LoVo (cell line): Measurements from ENCODE around the gene GK2.

Experiments used
- DNase-seq: peaks from one replicate; pipeline ENCODE4 v3.0.0-alpha.2; 2016; ENCODE audit warnings: low spot score

GK2 gene

GRCh38 chr4:79408063-79408462, at the start of gene GK2:
Gene GK2, minus strand, starts transcription at chr4:79408228. Its CDS starts 28 bp downstream, at chr4:79408200.
- DNase-seq: no peak

GRCh38 chr4:79455216-79455615, 47.2 kb upstream of the GK2 start:
- DNase-seq: no peak

- DNase-seq: no peak
These were observed 46.6 kb upstream of the GK2 start for GRCh38 chr4:79454656-79455055.

GRCh38 chr4:79450053-79450452, 42.0 kb upstream of the GK2 start:
- no peak for DNase-seq

GRCh38 chr4:79446145-79446544, 38.1 kb upstream of the GK2 start:
- no peak for DNase-seq

GRCh38 chr4:79445371-79445781, 37.3 kb upstream of the GK2 start:
- DNase-seq: no peak

GRCh38 chr4:79442422-79442821, 34.4 kb upstream of the GK2 start:
- no peak for DNase-seq

GRCh38 chr4:79439489-79439888, 31.5 kb upstream of the GK2 start:
- DNase-seq: no peak

GRCh38 chr4:79431839-79432238, 23.8 kb upstream of the GK2 start:
- DNase-seq: no peak

GRCh38 chr4:79429113-79429903, 21.3 kb upstream of the GK2 start:
- DNase-seq: no peak

- DNase-seq: no peak
These were observed 19.0 kb upstream of the GK2 start for GRCh38 chr4:79426989-79427388.

- DNase-seq: no peak
These were observed 17.6 kb upstream of the GK2 start for GRCh38 chr4:79425586-79425985.

- no peak for DNase-seq
These were observed 13.5 kb upstream of the GK2 start for GRCh38 chr4:79421483-79421882.

- DNase-seq: no peak
These were observed 5.9 kb upstream of the GK2 start for GRCh38 chr4:79413886-79414285.

- DNase-seq: no peak
These were observed 5.2 kb upstream of the GK2 start for GRCh38 chr4:79413032-79413885.

GRCh38 chr4:79404666-79405065, 3.4 kb downstream of the GK2 start:
- DNase-seq: no peak

GRCh38 chr4:79403356-79403755, 4.7 kb downstream of the GK2 start:
- no peak for DNase-seq

GRCh38 chr4:79402332-79402851, 5.6 kb downstream of the GK2 start:
- DNase-seq: no peak

- no peak for DNase-seq
These were observed 9.0 kb downstream of the GK2 start for GRCh38 chr4:79399076-79399475.

GRCh38 chr4:79397951-79398350, 10.1 kb downstream of the GK2 start:
- no peak for DNase-seq

GRCh38 chr4:79396794-79397193, 11.2 kb downstream of the GK2 start:
- DNase-seq: no peak

GRCh38 chr4:79395841-79396240, 12.2 kb downstream of the GK2 start:
- no peak for DNase-seq

- DNase-seq: no peak
These were observed 17.1 kb downstream of the GK2 start for GRCh38 chr4:79390890-79391289.
